ENCODE data around the gene PLXNA2. TPM values are rescaled to one million over a fixed set of nuclear protein-coding genes. Genes with fewer than 3 reads are reported as not detected.

Gene PLXNA2
- total and polyA plus RNA-seq, 9 donors = 17.8 to 43.3 (median 35.1) TPM

DNA sequence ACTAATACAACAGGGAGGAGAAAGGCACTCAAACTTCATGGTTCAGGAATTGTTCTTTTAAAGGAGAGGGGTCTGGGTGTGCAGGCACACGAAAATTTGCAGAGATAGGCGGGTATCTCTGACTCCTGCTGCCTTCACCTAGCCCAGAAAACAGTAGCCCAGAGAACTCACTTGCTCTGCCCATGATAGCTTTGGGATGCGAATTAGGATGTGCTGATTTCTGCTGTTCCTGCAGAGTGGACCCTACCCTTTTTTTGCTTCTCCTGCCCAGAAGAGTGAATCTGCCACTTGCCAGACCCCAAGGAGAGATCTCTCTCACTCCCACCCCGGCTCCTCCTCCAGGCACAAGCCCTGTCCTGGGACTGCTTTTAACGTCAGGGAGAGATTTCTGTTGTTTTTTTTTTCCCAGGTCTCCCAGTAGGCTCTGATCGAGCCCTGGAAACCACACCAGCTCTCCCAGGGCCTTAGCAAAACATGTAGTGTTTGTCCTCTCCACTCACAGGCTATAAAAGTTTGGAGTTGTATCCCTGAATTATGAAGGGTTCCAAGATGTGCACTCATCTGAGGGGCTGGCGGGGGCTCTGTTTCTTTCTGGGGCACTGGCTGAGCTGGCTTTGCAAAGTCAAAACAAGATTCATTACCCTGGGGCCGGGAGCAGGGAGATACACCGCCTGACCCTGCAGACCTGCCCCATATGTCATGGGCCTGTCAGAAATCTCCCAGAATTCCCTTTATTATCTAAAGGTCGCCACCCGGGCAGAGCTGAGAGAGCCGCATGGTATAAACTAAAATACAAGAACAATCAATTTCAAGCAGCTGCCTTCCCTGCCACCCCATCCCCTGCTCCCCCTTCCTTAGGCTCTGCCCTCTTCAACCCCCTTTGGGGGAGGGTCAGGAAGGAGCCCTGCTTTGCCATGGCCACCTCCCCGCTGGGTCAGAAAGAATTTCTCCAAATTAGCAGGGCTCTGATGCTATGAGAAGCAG is 17.9 kb downstream of the PLXNA2 start:
- WGBS (ENCODE audit: insufficient coverage) = 76% methylated on average over 5 of the region's 13 CpGs
- peak overlapping the region; percentile 60 for H3K27ac ChIP-seq (ENCODE audit: low read length)
- H3K4me1 ChIP-seq (ENCODE audit: control insufficient read depth, insufficient read depth, low read length) = peaks cover 77% of the 10 kb centered on the region

DNA sequence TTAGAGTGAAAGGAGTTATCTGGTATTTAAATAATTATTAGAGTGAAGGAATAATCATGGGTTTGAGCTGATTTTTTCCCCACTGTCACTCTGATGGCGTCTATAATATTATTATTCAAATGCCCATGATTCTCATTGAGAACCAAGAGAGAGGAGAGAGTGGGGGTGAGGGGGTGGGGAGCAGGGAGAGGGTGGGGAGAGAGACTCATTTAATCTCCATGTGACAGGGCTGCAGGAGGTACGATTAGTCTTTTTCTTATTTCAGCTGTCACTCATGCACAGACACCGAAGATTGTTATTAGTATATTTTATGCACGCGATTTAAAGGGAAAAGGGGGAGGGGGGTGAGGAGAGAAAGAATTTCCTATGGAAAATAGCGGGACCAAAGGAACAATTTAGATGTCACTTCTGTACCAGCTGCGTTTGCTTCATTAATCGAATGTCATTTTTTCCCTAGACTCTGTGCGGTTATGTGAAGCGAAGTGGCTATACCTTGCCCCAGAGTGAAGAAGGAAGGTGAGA is 19.9 kb downstream of the PLXNA2 start:
- no peak overlapping the region for H3K27ac ChIP-seq (ENCODE audit: low read length)
- H3K27me3 ChIP-seq (ENCODE audit: control insufficient read depth, insufficient read depth, low read length) = no peaks in the 10 kb centered on the region
- peaks cover 84% of the 10 kb centered on the region for H3K4me1 ChIP-seq (ENCODE audit: control insufficient read depth, insufficient read depth, low read length)
- 75% methylated on average over 4 of the region's 10 CpGs for WGBS (ENCODE audit: insufficient coverage)
- no peaks in the 10 kb centered on the region for H3K9me3 ChIP-seq (replicated peaks; ENCODE audit: control insufficient read depth, low read depth, low read length)
- H3K4me3 ChIP-seq (ENCODE audit: low read length) = no peak overlapping the region
- H3K36me3 ChIP-seq (ENCODE audit: control insufficient read depth, insufficient read depth, low read length) = peaks cover 21% of the 10 kb centered on the region
- no peak for DNase-seq

More for the DNA sequence above, 17.9 kb downstream of the PLXNA2 start:
- DNase-seq = no peak
- Histone ChIP-seq H3K27me3 (ENCODE audit: control insufficient read depth, insufficient read depth, low read length) (no peaks in the 10 kb centered on the region), H3K4me3 (ENCODE audit: low read length) (no peak overlapping the region), H3K9me3 (replicated peaks; ENCODE audit: control insufficient read depth, low read depth, low read length) (no peaks in the 10 kb centered on the region), H3K36me3 (ENCODE audit: control insufficient read depth, insufficient read depth, low read length) (peaks cover 26% of the 10 kb centered on the region)

DNA sequence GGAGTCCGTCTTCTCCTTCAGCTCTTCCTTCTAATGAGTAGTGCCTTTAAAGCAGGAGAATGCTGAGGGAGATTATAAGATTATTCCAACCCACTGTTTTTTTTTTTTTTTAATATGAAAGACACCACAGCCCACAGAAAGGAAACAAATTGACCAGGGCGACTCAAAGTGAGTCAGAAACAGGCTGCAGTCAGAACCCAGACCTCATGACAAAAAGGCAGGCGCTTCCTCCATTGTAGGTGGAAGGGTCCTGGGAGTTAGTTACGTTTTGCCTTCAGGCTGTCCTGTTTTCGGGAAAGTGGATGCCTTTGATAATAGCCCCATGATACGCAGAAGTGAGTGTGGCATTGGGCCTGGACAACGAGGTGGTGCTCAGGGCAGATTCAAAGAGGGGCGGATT is 21.0 kb downstream of the PLXNA2 start:
- peaks cover 86% of the 10 kb centered on the region for H3K4me1 ChIP-seq (ENCODE audit: control insufficient read depth, insufficient read depth, low read length)
- H3K9me3 ChIP-seq (replicated peaks; ENCODE audit: control insufficient read depth, low read depth, low read length) = no peaks in the 10 kb centered on the region
- 81% methylated on average over 7 of the region's 8 CpGs for WGBS (ENCODE audit: insufficient coverage)
- no peak overlapping the region for H3K4me3 ChIP-seq (ENCODE audit: low read length)
- H3K27ac ChIP-seq (ENCODE audit: low read length) = peak overlapping the region; percentile 79
- H3K27me3 ChIP-seq (ENCODE audit: control insufficient read depth, insufficient read depth, low read length) = no peaks in the 10 kb centered on the region
- H3K36me3 ChIP-seq (ENCODE audit: control insufficient read depth, insufficient read depth, low read length) = peaks cover 16% of the 10 kb centered on the region
- no peak for DNase-seq

DNA sequence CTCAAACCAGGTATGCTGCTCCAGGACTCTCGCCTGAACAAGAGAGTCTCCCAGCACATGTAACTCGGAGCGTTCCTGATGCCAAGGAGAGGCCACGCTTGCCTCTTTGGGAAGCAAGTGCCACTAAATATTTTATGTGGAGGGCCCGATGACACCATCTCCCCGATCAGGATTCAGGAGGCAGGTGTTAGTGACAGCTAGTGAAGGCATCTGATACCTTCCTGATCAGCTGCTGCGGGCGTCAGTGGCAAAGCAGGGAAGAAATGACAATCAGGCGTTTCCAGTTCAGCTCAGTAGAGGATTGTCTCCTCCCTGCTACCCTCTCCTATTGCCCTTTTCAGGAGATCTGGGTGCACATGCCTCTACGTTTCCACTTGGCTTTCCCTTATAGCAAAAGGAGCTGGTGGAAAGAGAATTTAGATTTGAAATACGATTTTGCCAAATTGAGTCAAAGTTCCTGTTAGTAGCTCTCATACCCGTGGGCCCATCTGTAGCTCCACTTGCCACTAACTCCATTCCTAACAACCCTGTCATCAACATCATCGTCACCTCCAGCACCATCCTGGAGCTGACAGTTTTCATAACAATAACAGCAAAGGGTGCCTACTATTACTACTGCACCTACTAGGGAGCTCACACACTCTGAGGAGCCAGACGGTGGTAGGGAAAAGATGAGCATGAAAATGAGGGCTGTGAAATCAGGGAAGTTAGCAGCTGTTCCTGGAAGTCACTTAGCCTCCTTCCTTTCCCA is 21.6 kb downstream of the PLXNA2 start:
- WGBS (ENCODE audit: insufficient coverage) = 79% methylated on average over 9 of the region's 14 CpGs
- Histone ChIP-seq H3K4me3 (ENCODE audit: low read length) (no peak overlapping the region), H3K36me3 (ENCODE audit: control insufficient read depth, insufficient read depth, low read length) (peaks cover 19% of the 10 kb centered on the region), H3K9me3 (replicated peaks; ENCODE audit: control insufficient read depth, low read depth, low read length) (no peaks in the 10 kb centered on the region), H3K27ac (ENCODE audit: low read length) (peak overlapping the region; percentile 84), H3K27me3 (ENCODE audit: control insufficient read depth, insufficient read depth, low read length) (no peaks in the 10 kb centered on the region), H3K4me1 (ENCODE audit: control insufficient read depth, insufficient read depth, low read length) (peaks cover 87% of the 10 kb centered on the region)
- peak; percentile 57 for DNase-seq

DNA sequence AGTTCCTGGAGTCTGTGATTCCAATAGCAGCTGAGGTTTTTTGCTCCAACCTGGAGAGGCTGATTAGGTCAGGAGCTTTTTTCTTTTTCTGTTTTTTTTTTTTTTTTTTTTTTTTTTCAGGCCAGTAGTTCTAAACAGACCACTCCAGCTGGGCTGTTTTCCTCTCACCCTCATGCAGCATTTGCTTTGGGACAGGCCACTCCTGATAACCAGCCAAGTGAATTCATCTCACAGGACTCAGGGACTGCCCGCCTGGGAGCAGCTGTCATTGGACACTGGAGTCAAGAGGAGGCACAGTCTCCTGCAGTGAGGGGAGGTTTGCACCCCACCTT is 22.9 kb downstream of the PLXNA2 start:
- peaks cover 87% of the 10 kb centered on the region for H3K4me1 ChIP-seq (ENCODE audit: control insufficient read depth, insufficient read depth, low read length)
- H3K36me3 ChIP-seq (ENCODE audit: control insufficient read depth, insufficient read depth, low read length) = peaks cover 32% of the 10 kb centered on the region
- peak overlapping the region; percentile 84 for H3K27ac ChIP-seq (ENCODE audit: low read length)
- no peaks in the 10 kb centered on the region for H3K27me3 ChIP-seq (ENCODE audit: control insufficient read depth, insufficient read depth, low read length)
- H3K9me3 ChIP-seq (replicated peaks; ENCODE audit: control insufficient read depth, low read depth, low read length) = no peaks in the 10 kb centered on the region
- DNase-seq = peak; percentile 81
- WGBS (ENCODE audit: insufficient coverage) = no CpG with 5 or more reads among the region's 1 CpG
- H3K4me3 ChIP-seq (ENCODE audit: low read length) = no peak overlapping the region

DNA sequence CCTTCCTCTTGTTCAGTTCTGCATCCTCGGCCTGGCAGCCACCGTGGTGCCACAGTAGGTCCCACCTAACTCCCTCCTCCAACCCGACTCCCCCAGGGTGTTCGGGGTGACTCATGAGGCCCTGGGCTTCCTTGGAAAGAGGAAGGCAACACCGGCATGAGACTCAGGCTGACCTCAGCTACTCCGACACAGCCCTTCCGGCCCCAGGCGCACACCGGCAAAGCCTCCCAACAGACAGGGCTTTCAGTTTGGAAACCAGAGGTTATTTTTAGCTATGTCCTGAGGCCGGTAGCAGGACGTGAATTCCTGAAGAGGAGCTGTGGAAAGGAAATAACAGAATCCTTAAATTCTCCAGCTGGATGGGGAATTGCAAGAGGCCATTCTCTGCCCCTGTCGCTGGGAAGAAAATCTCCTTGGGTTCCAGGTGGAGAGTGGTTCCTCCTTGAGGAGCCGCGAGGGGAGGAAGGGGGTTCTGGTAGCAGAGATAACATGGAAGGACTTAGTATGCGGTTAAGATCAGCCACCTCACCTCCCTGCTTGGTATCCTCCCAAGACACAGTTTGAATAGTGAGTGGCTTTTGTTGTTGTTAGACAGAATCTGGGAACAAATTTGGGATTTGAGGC is 24.4 kb downstream of the PLXNA2 start:
- H3K36me3 ChIP-seq (ENCODE audit: control insufficient read depth, insufficient read depth, low read length) = peaks cover 39% of the 10 kb centered on the region
- peak overlapping the region; percentile 69 for H3K27ac ChIP-seq (ENCODE audit: low read length)
- no peak overlapping the region for H3K4me3 ChIP-seq (ENCODE audit: low read length)
- peak; percentile 75 for DNase-seq
- H3K9me3 ChIP-seq (replicated peaks; ENCODE audit: control insufficient read depth, low read depth, low read length) = no peaks in the 10 kb centered on the region
- peaks cover 84% of the 10 kb centered on the region for H3K4me1 ChIP-seq (ENCODE audit: control insufficient read depth, insufficient read depth, low read length)
- no peaks in the 10 kb centered on the region for H3K27me3 ChIP-seq (ENCODE audit: control insufficient read depth, insufficient read depth, low read length)
- 43% methylated on average over 6 of the region's 15 CpGs for WGBS (ENCODE audit: insufficient coverage)

DNA sequence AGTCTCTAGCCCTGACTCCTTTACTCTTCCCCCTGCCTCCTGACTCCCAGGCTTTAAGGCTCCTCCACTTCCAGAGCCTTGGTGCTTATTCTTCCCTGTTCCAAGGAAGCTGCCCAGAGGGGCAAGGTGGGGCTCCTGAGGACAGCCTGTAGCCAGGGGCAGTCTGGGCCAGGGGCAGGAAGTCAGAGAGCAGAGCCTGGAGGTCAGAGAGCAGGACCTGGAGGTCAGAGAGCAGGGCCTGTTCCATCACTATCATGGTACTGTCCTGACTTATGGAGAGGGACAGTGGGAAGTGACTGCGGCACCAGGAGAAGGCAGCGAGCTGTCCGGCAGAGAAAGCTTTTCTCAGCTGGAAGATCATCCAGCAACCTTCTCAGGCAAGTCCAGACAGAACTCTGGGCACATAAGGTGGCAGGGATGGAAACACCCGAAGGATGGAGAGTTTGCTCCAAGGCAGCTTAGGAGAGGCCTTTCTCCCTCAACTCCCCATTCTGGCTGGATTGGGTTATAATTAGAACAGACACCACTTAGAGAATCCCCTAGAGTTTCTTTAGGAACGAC is 25.0 kb downstream of the PLXNA2 start:
- Histone ChIP-seq H3K36me3 (ENCODE audit: control insufficient read depth, insufficient read depth, low read length) (peaks cover 39% of the 10 kb centered on the region), H3K4me1 (ENCODE audit: control insufficient read depth, insufficient read depth, low read length) (peaks cover 83% of the 10 kb centered on the region), H3K9me3 (replicated peaks; ENCODE audit: control insufficient read depth, low read depth, low read length) (no peaks in the 10 kb centered on the region), H3K27me3 (ENCODE audit: control insufficient read depth, insufficient read depth, low read length) (no peaks in the 10 kb centered on the region), H3K4me3 (ENCODE audit: low read length) (no peak overlapping the region), H3K27ac (ENCODE audit: low read length) (peak overlapping the region; percentile 69)
- 77% methylated on average over 4 of the region's 5 CpGs for WGBS (ENCODE audit: insufficient coverage)
- no peak for DNase-seq

DNA sequence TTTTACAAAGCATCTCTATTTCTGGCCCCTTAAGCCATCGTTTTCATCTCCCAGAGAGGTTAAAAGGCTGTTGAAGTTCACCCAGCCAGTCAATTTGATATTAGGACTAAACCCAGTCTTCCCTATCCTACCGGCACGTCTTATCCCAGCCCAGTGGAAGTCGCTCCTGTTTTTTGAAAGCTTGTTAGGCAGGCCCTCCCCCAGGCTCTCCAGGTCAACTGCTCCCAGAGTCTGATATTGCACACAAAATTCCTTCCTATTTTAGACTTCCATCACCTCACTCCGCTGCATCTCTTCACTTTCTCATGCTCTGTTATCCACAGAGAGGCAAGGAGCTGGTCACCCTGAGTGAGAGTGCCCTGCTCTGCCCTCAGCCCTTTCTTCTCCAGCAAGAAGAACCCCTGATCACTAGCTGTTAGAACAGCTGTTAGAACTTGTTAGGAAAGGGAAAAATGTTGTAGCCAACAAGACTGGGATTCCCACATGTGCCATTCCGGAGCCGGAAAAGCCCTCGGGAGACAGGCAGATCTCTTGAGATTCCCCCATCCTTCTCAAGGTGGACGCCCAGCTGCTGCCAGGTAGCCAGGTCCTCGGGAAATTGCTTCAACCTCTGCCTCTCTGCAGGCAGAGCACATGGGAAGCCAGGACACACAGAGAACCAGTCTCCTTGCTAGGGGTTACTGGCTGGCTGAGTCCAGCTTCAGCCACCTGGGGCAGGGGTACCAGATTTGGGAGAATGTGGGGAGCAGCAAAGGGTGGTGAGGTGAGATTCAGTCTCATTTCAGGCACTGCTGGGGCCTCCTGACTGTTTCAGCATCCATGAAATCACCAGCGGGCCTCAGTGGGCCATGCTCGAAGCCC is 25.7 kb downstream of the PLXNA2 start:
- Histone ChIP-seq H3K4me1 (ENCODE audit: control insufficient read depth, insufficient read depth, low read length) (peaks cover 82% of the 10 kb centered on the region), H3K9me3 (replicated peaks; ENCODE audit: control insufficient read depth, low read depth, low read length) (no peaks in the 10 kb centered on the region), H3K27ac (ENCODE audit: low read length) (peak overlapping the region; percentile 69), H3K4me3 (ENCODE audit: low read length) (no peak overlapping the region), H3K36me3 (ENCODE audit: control insufficient read depth, insufficient read depth, low read length) (peaks cover 44% of the 10 kb centered on the region), H3K27me3 (ENCODE audit: control insufficient read depth, insufficient read depth, low read length) (no peaks in the 10 kb centered on the region)
- no peak for DNase-seq
- WGBS (ENCODE audit: insufficient coverage) = 47% methylated on average over 7 of the region's 12 CpGs

DNA sequence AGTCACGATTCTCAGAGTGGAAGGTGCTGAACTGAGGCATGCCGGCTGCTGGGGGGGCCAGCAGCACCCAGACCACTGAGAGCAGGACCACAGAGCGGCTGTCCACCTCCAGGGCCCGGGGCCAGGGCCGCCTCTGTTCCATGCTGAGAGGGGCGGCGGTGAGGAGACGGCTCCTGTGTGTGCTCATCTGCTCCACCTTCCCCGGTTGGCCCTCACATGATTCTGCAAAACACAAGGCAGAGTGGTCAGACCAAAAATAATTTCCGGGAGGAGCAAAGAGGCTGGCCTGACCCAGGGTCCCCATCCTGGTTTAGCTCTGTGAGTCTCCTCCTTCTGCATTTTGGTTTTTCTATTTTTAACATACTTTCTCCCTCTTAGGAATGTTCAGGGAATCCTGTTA is 26.4 kb downstream of the PLXNA2 start:
- Histone ChIP-seq H3K27ac (ENCODE audit: low read length) (no peak overlapping the region), H3K36me3 (ENCODE audit: control insufficient read depth, insufficient read depth, low read length) (peaks cover 45% of the 10 kb centered on the region), H3K27me3 (ENCODE audit: control insufficient read depth, insufficient read depth, low read length) (no peaks in the 10 kb centered on the region), H3K4me1 (ENCODE audit: control insufficient read depth, insufficient read depth, low read length) (peaks cover 78% of the 10 kb centered on the region), H3K9me3 (replicated peaks; ENCODE audit: control insufficient read depth, low read depth, low read length) (no peaks in the 10 kb centered on the region), H3K4me3 (ENCODE audit: low read length) (no peak overlapping the region)
- 73% methylated on average over 10 of the region's 10 CpGs for WGBS (ENCODE audit: insufficient coverage)
- no peak for DNase-seq

All from muscle of leg (tissue), 11 donors.